ENCODE results near the gene E4F1. TPM values are rescaled to one million over a fixed set of nuclear protein-coding genes. Genes with fewer than 3 reads are reported as not detected.

E4F1 gene
- total RNA-seq, 1 experiment from 2014 or later = 34.4 TPM

GRCh38 chr16:2229091-2229490, 5.7 kb downstream of the E4F1 start (continued):
- TF ChIP-seq ZNF425 (CRISPR knock-in tag; conservative IDR thresholded peaks at IDR 0.05) (no peak), ZNF121 (CRISPR knock-in tag; IDR thresholded peaks at IDR 0.05) (no peak), SOX15 (CRISPR knock-in tag; IDR thresholded peaks at IDR 0.05) (no peak), RORB (CRISPR knock-in tag; IDR thresholded peaks at IDR 0.05) (no peak)

- Mint-ChIP-seq H3K4me1 (no peaks in the 10 kb centered on the region), H3K27me3 (ENCODE audit: low read depth) (no peaks in the 10 kb centered on the region), H3K36me3 (peaks cover 3% of the 10 kb centered on the region; the same call in 1 of the 2 replicates), H3K9me3 (no peaks in the 10 kb centered on the region), H3K27ac (no peak overlapping the region), H3K4me3 (no peak overlapping the region)
- ATAC-seq (no peak), DNase-seq (ENCODE audit: low spot score) (no peak)
- ChIA-PET CTCF (interaction anchor here (1.1 kb wide), 1 partner anchor 35 kb away, joined by 4 read pairs; no protein-coding TSS in a partner anchor), POLR2A (no interaction called here)
- TF ChIP-seq PRDM15 (CRISPR knock-in tag; IDR thresholded peaks at IDR 0.05) (no peak), MXD4 (CRISPR knock-in tag; IDR thresholded peaks at IDR 0.05; ENCODE audit: borderline replicate concordance) (no peak), ERG (CRISPR knock-in tag; IDR thresholded peaks at IDR 0.05) (no peak), GRHL2 (CRISPR knock-in tag; IDR thresholded peaks at IDR 0.05; ENCODE audit: insufficient replicate concordance, severe bottlenecking) (no peak), OVOL2 (CRISPR knock-in tag; IDR thresholded peaks at IDR 0.05; ENCODE audit: borderline replicate concordance) (no peak), ZNF219 (CRISPR knock-in tag; IDR thresholded peaks at IDR 0.05; ENCODE audit: borderline replicate concordance) (no peak), USF2 (CRISPR knock-in tag; IDR thresholded peaks at IDR 0.05) (no peak), HMGA2 (CRISPR knock-in tag; IDR thresholded peaks at IDR 0.05) (no peak), NFATC4 (CRISPR knock-in tag; IDR thresholded peaks at IDR 0.05) (no peak), GABPB1 (CRISPR knock-in tag; IDR thresholded peaks at IDR 0.05) (no peak), TEAD4 (CRISPR knock-in tag; IDR thresholded peaks at IDR 0.05) (no peak), ZNF263 (CRISPR knock-in tag; IDR thresholded peaks at IDR 0.05; ENCODE audit: low read depth) (no peak), EMX1 (CRISPR knock-in tag; IDR thresholded peaks at IDR 0.05) (no peak), CREB1 (CRISPR knock-in tag; IDR thresholded peaks at IDR 0.05) (no peak), ZMAT4 (CRISPR knock-in tag; IDR thresholded peaks at IDR 0.05) (no peak), NR1H2 (CRISPR knock-in tag; IDR thresholded peaks at IDR 0.05) (no peak), ZNF396 (CRISPR knock-in tag; IDR thresholded peaks at IDR 0.05; ENCODE audit: borderline replicate concordance) (no peak), JAZF1 (CRISPR knock-in tag; IDR thresholded peaks at IDR 0.05) (no peak), SP1 (CRISPR knock-in tag; conservative IDR thresholded peaks at IDR 0.05) (no peak), CDX4 (CRISPR knock-in tag; IDR thresholded peaks at IDR 0.05; ENCODE audit: borderline replicate concordance) (no peak)
Measured at GRCh38 chr16:2229632-2230250, 6.3 kb downstream of the E4F1 start.
